ENCODE results near the gene MCL1.

The MCL1 gene

GRCh38 chr1:150536836-150537731 is 42.3 kb downstream of the MCL1 start (continued):
- TF ChIP-seq, protein P1, sequence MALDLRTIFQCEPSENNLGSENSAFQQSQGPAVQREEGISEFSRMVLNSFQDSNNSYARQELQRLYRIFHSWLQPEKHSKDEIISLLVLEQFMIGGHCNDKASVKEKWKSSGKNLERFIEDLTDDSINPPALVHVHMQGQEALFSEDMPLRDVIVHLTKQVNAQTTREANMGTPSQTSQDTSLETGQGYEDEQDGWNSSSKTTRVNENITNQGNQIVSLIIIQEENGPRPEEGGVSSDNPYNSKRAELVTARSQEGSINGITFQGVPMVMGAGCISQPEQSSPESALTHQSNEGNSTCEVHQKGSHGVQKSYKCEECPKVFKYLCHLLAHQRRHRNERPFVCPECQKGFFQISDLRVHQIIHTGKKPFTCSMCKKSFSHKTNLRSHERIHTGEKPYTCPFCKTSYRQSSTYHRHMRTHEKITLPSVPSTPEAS (tag by site-specific recombination; IDR thresholded peaks at IDR 0.05) = no peak
- no peak for TF ChIP-seq PRDM1 (tag by site-specific recombination; IDR thresholded peaks at IDR 0.05)
- TF ChIP-seq ZNF600 (tag by site-specific recombination; IDR thresholded peaks at IDR 0.05) = no peak
- no peak for TF ChIP-seq ZNF785 (tag by site-specific recombination; IDR thresholded peaks at IDR 0.05)
- no peak for TF ChIP-seq ZNF280D (tag by site-specific recombination; IDR thresholded peaks at IDR 0.05)
- no peak for TF ChIP-seq ZNF623 (tag by site-specific recombination; IDR thresholded peaks at IDR 0.05)
- no peak for TF ChIP-seq ZNF146 (tag by site-specific recombination; IDR thresholded peaks at IDR 0.05)
- no peak for TF ChIP-seq ZFP41 (tag by site-specific recombination; IDR thresholded peaks at IDR 0.05; ENCODE audit: borderline replicate concordance)
- TF ChIP-seq PRDM4 (tag by site-specific recombination; IDR thresholded peaks at IDR 0.05) = no peak
- TF ChIP-seq ZNF214 (tag by site-specific recombination; IDR thresholded peaks at IDR 0.05; ENCODE audit: borderline replicate concordance) = no peak
- no peak for TF ChIP-seq AEBP2 (tag by site-specific recombination; IDR thresholded peaks at IDR 0.05; ENCODE audit: borderline replicate concordance)
- no peak for TF ChIP-seq ZBTB7A (tag by site-specific recombination; IDR thresholded peaks at IDR 0.05; ENCODE audit: low read depth)
- no peak for TF ChIP-seq SCRT1 (tag by site-specific recombination; IDR thresholded peaks at IDR 0.05; ENCODE audit: borderline replicate concordance)
- TF ChIP-seq ZNF692 (tag by site-specific recombination; IDR thresholded peaks at IDR 0.05) = no peak
- TF ChIP-seq ZNF777 (tag by site-specific recombination; IDR thresholded peaks at IDR 0.05; ENCODE audit: borderline replicate concordance) = no peak
- TF ChIP-seq KLF8 (tag by site-specific recombination; IDR thresholded peaks at IDR 0.05) = no peak
- TF ChIP-seq, protein P2, sequence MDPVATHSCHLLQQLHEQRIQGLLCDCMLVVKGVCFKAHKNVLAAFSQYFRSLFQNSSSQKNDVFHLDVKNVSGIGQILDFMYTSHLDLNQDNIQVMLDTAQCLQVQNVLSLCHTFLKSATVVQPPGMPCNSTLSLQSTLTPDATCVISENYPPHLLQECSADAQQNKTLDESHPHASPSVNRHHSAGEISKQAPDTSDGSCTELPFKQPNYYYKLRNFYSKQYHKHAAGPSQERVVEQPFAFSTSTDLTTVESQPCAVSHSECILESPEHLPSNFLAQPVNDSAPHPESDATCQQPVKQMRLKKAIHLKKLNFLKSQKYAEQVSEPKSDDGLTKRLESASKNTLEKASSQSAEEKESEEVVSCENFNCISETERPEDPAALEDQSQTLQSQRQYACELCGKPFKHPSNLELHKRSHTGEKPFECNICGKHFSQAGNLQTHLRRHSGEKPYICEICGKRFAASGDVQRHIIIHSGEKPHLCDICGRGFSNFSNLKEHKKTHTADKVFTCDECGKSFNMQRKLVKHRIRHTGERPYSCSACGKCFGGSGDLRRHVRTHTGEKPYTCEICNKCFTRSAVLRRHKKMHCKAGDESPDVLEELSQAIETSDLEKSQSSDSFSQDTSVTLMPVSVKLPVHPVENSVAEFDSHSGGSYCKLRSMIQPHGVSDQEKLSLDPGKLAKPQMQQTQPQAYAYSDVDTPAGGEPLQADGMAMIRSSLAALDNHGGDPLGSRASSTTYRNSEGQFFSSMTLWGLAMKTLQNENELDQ (tag by site-specific recombination; IDR thresholded peaks at IDR 0.05; ENCODE audit: low read depth) = no peak
- TF ChIP-seq CTCF (tag by site-specific recombination; IDR thresholded peaks at IDR 0.05) = no peak
- TF ChIP-seq ZNF513 (tag by site-specific recombination; IDR thresholded peaks at IDR 0.05) = no peak
- no peak for TF ChIP-seq ZNF404 (tag by site-specific recombination; IDR thresholded peaks at IDR 0.05)
- TF ChIP-seq ZBTB21 (tag by site-specific recombination; IDR thresholded peaks at IDR 0.05) = 0 out of 2 replicates have a peak, but pooled peaks have one; percentile 23
- no peak for TF ChIP-seq ZNF37A (tag by site-specific recombination; IDR thresholded peaks at IDR 0.05)

Data from HEK293 (cell line).